Progenitor cell of endocrine pancreas (in vitro differentiated cells): ENCODE measurements around the gene TXN. TPM values are rescaled to one million over a fixed set of nuclear protein-coding genes. Genes with fewer than 3 reads are reported as not detected.

Experiments used
- DNase-seq: peaks from one replicate; pipeline ENCODE4 v3.0.0; 2021; ENCODE audit warnings: low spot score; ENCODE audit not compliant: unreplicated experiment
- H3K27ac Mint-ChIP-seq: 2 replicates; pipeline ENCODE4 v1.8.0; 2021; ENCODE audit warnings: mild to moderate bottlenecking, moderate library complexity, mixed read lengths
- H3K27me3 Mint-ChIP-seq: 2 replicates; pipeline ENCODE4 v1.8.0; 2021; ENCODE audit warnings: mixed read lengths
- H3K36me3 Mint-ChIP-seq: 2 replicates; pipeline ENCODE4 v1.8.0; 2022; ENCODE audit warnings: mixed read lengths; ENCODE audit not compliant: insufficient read depth
- H3K4me1 Mint-ChIP-seq: 2 replicates; pipeline ENCODE4 v1.8.0; 2021; ENCODE audit warnings: low read depth, mixed read lengths
- H3K4me3 Mint-ChIP-seq: 2 replicates; pipeline ENCODE4 v1.8.0; 2021; ENCODE audit warnings: low read depth, mild to moderate bottlenecking, moderate library complexity, mixed read lengths
- H3K9me3 Mint-ChIP-seq: 2 replicates; pipeline ENCODE4 v1.8.0; 2021; ENCODE audit warnings: low read depth, mixed read lengths
- CTCF ChIP-seq: fragments of 200-600 bp; sonication (generic); IDR thresholded peaks from one replicate; pipeline ENCODE4 v1.5.0; 2021; ENCODE audit warnings: antibody characterized with exemption, mild to moderate bottlenecking; ENCODE audit not compliant: unreplicated experiment
- total RNA-seq: library from RNA; stranded (reverse); gene quantifications from 2 replicates; pipeline ENCODE4 v1.2.1, GENCODE V29; 2021

The TXN gene
- total RNA-seq, 1 donor from 2014 or later: 130 TPM

- no peak for DNase-seq
- Mint-ChIP-seq H3K36me3 (no peaks in the 10 kb centered on the region), H3K4me1 (no peaks in the 10 kb centered on the region), H3K27me3 (peaks cover 2% of the 10 kb centered on the region), H3K4me3 (no peak overlapping the region), H3K27ac (no peak overlapping the region), H3K9me3 (peaks cover 6% of the 10 kb centered on the region)
- TF ChIP-seq CTCF: no peak
These were observed 10.5 kb upstream of the TXN start for GRCh38 chr9:110266795-110267194.

DNA sequence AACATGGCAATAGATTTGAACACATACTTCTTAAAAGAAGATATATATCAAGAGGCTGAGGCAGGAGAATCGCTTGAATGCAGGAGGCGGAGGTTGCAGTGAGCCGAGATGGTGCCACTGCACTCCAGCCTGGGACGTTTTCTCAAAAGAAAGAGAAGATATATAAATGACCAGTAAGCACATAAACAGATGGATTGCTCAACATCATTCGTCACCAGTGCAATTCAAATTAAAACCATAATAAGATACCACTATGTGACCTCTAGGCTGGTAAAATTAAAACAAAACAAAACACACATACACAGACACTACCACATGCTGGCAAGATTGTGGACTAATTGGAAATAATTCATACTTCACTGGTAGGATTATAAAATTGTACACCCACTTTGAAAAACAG, 5.3 kb upstream of the TXN start:
- Mint-ChIP-seq H3K36me3 (no peaks in the 10 kb centered on the region), H3K27me3 (peaks cover 29% of the 10 kb centered on the region), H3K4me3 (no peak overlapping the region)

GRCh38 chr9:110260911-110261310, 4.6 kb upstream of the TXN start:
- Mint-ChIP-seq H3K9me3 (peaks cover 4% of the 10 kb centered on the region), H3K4me1 (peaks cover 8% of the 10 kb centered on the region), H3K27me3 (peaks cover 29% of the 10 kb centered on the region), H3K27ac (no peak overlapping the region), H3K36me3 (no peaks in the 10 kb centered on the region), H3K4me3 (no peak overlapping the region)
- TF ChIP-seq CTCF: no peak
- no peak for DNase-seq

More for the DNA sequence above, 5.3 kb upstream of the TXN start:
- H3K9me3 Mint-ChIP-seq: peaks cover 6% of the 10 kb centered on the region
- peaks cover 8% of the 10 kb centered on the region for H3K4me1 Mint-ChIP-seq
- no peak for DNase-seq
- H3K27ac Mint-ChIP-seq: no peak overlapping the region
- no peak for TF ChIP-seq CTCF

DNA sequence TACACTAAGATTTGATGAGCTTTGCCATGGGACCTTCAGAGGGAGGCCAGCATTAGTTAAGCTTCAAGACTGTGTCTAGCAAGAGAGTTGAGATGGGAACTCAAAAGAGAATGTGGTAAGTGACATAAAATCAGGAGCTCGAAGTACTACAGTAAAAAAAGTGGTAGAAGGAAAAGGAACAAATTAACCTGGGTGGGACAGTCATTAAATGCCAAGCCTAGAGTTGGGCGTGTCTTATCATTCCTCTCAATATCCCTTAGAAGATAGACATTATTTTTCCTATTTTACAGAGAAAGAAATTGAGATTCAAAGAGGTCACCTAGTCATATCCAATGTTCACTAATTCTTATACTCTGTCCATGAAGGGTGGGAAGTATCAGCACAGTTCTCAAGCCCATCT, 3.3 kb upstream of the TXN start:
- no peak for DNase-seq
- no peaks in the 10 kb centered on the region for H3K36me3 Mint-ChIP-seq
- no peak for TF ChIP-seq CTCF
- H3K27ac Mint-ChIP-seq: no peak overlapping the region
- H3K4me1 Mint-ChIP-seq: peaks cover 15% of the 10 kb centered on the region
- no peak overlapping the region for H3K4me3 Mint-ChIP-seq
- no peaks in the 10 kb centered on the region for H3K9me3 Mint-ChIP-seq
- peaks cover 29% of the 10 kb centered on the region for H3K27me3 Mint-ChIP-seq

- DNase-seq: no peak
- peaks cover 29% of the 10 kb centered on the region for H3K27me3 Mint-ChIP-seq
- H3K27ac Mint-ChIP-seq: no peak overlapping the region
- no peak for TF ChIP-seq CTCF
- no peak overlapping the region for H3K4me3 Mint-ChIP-seq
- no peaks in the 10 kb centered on the region for H3K36me3 Mint-ChIP-seq
- no peaks in the 10 kb centered on the region for H3K9me3 Mint-ChIP-seq
- peaks cover 20% of the 10 kb centered on the region for H3K4me1 Mint-ChIP-seq
These were observed 2.4 kb upstream of the TXN start for GRCh38 chr9:110258690-110259091.
